Activated naive CD8-positive, alpha-beta T cell treated with anti-CD3 and anti-CD28 coated beads, Interleukin-2, amount 10 ng/mL, durations not matched to agents 7 days and 5 days (primary cell): ENCODE measurements around the gene CD81. TPM values are rescaled to one million over a fixed set of nuclear protein-coding genes. Genes with fewer than 3 reads are reported as not detected.
"Not testable (repeated sequence)": the region's sequence is repeated elsewhere in the genome, so short reads cannot be mapped to it uniquely, and the experiment has no call there.

ENCODE experiments used
- ATAC-seq: fragments of 150-1000 bp; cut with Tn5 transposase; one replicate; pipeline ENCODE4 v1.10.0; 2021; ENCODE audit warnings: low read depth, moderate library complexity
- POLR2A ChIA-PET: fragments of 350-600 bp; sonication (Branson Sonifier 250); formaldehyde crosslinking; loops from one replicate; lab custom pipeline; 2021; ENCODE audit warnings: antibody characterized with exemption; lab: Charles Lee
- DNase-seq: peaks from one replicate; pipeline ENCODE4 v3.0.0; 2021
- H3K27ac Mint-ChIP-seq: one replicate; pipeline ENCODE4 v1.8.0; 2022; ENCODE audit warnings: mild to moderate bottlenecking, mixed read lengths
- H3K27me3 Mint-ChIP-seq: one replicate; pipeline ENCODE4 v1.8.0; 2022; ENCODE audit warnings: mild to moderate bottlenecking, moderate library complexity, mixed read lengths
- H3K36me3 Mint-ChIP-seq: one replicate; pipeline ENCODE4 v1.8.0; 2021; ENCODE audit warnings: mild to moderate bottlenecking, mixed read lengths
- H3K4me1 Mint-ChIP-seq: one replicate; pipeline ENCODE4 v1.8.0; 2021; ENCODE audit warnings: mixed read lengths
- H3K4me3 Mint-ChIP-seq: one replicate; pipeline ENCODE4 v1.8.0; 2022; ENCODE audit warnings: mild to moderate bottlenecking, moderate library complexity, mixed read lengths
- H3K9me3 Mint-ChIP-seq: one replicate; pipeline ENCODE4 v1.8.0; 2021; ENCODE audit warnings: mixed read lengths
- total RNA-seq, 2 experiments: library from RNA; stranded (reverse); gene quantifications; one replicate each; pipeline ENCODE4 v1.2.3, GENCODE V29; 2021

The CD81 gene
- total RNA-seq, 2 experiments from 2014 or later: 149 to 154 TPM

DNA sequence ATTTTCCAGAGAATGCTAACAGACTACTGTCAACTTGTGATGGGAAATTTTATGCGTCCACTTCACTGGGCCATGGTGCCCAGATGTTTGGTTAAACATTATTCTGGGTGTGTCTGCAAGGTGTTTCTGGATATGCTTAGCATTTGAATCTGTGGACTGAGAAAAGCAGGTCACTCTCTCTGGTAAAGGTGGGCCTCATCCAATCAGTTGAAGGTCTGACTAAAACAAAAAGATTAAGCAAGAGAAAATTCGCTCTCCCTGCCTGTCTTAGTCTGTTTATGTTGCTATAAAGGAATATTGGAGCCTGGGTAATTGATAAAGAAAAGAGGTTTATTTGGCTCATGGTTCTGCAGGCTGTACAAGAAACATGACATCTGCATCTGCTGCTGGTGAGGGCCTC lies 32.1 kb upstream of the CD81 start:
- POLR2A ChIA-PET: no interaction called here
- Mint-ChIP-seq H3K4me3 (no peak overlapping the region), H3K4me1 (no peaks in the 10 kb centered on the region), H3K9me3 (peaks cover 16% of the 10 kb centered on the region), H3K36me3 (no peaks in the 10 kb centered on the region), H3K27me3 (peaks cover 6% of the 10 kb centered on the region), H3K27ac (no peak overlapping the region)
- ATAC-seq: no peak
- DNase-seq: no peak

DNA sequence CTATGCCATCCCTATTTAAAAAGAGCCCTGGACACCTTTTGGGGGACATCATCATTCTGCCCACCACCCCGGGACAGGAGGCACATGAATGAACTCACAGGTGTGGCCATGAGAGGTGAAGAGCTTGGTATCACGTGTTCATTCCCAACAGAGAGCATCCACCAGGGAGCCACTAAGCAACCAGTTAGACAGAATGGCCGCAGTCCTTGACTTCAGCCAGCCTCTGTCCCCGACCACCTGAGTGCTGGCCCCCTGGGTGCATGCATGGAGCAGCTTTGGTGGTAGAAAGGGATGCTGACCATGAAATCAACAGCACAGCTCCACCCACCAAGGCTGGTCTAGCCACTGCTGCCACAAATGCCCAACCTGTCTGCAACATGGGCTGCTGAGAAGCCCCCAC lies 31.1 kb upstream of the CD81 start:
- Mint-ChIP-seq H3K27ac (no peak overlapping the region), H3K4me3 (no peak overlapping the region), H3K36me3 (no peaks in the 10 kb centered on the region), H3K9me3 (peaks cover 18% of the 10 kb centered on the region), H3K27me3 (peaks cover 6% of the 10 kb centered on the region), H3K4me1 (no peaks in the 10 kb centered on the region)
- POLR2A ChIA-PET: no interaction called here
- ATAC-seq (no peak), DNase-seq (no peak)

DNA sequence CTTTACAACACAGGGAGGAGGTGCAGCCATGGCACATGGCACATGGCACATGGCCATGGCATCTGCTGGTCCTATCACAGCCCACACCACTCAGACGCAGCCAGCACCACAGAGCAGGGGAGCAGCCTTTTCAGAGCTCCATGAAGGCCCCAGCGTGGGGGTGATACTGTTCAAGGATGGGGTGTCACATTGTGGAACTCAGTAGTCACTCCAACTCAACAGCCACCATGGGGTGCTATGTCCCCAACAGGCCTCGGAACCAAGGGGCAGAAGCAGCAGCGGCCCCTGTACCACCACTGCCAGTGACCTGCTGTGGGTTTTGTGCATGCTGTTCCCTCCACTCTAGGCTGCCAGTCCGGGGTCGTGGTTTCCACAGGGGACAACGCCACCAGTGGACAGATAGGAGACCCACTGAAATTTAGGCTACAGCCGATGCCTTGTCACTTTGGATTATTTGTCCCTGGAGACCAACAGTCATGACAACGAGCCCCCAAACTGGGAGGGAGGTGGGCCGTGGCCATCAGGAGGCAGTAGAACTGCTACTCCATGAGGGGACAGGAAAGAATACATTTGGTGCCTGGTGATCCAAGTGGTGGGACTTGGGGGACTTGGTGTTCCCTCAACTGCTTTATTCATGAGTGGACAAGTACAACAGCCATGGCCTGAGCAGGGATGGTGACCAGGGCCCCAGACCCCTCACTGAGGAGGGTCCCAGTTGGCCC lies 30.4 kb upstream of the CD81 start:
- peaks cover 18% of the 10 kb centered on the region for H3K9me3 Mint-ChIP-seq
- POLR2A ChIA-PET: no interaction called here
- H3K4me1 Mint-ChIP-seq: no peaks in the 10 kb centered on the region
- DNase-seq: no peak
- H3K4me3 Mint-ChIP-seq: no peak overlapping the region
- no peak overlapping the region for H3K27ac Mint-ChIP-seq
- peaks cover 6% of the 10 kb centered on the region for H3K27me3 Mint-ChIP-seq
- no peak for ATAC-seq
- H3K36me3 Mint-ChIP-seq: no peaks in the 10 kb centered on the region

DNA sequence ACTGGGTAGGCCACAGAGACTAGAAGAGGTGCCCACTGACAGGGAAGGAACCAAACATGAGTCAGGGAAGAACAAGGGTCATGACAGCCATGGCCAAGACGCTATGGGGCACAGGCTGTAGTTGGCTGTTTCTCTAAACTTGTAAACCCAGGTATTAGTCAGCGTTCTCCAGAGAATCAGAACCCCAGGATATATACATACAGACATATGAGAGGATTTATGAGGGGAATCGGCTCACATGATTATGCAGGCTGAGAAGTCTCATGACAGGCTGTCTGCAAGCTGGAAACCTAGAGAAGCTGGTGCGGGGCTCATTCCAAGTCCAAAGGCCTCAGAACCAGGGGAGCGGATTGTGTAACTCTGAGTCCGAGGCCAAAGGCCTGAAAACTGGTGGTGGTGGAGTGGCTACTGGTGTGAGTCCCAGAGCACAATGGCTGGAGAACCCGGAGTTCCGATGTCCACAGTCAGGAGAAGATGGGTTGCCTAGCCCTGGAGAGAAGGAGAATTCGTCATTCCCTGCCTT lies 29.7 kb upstream of the CD81 start:
- ATAC-seq (no peak), DNase-seq (no peak)
- Mint-ChIP-seq H3K36me3 (no peaks in the 10 kb centered on the region), H3K27ac (no peak overlapping the region), H3K4me1 (no peaks in the 10 kb centered on the region), H3K4me3 (no peak overlapping the region), H3K27me3 (peaks cover 6% of the 10 kb centered on the region), H3K9me3 (peaks cover 18% of the 10 kb centered on the region)
- POLR2A ChIA-PET: no interaction called here

DNA sequence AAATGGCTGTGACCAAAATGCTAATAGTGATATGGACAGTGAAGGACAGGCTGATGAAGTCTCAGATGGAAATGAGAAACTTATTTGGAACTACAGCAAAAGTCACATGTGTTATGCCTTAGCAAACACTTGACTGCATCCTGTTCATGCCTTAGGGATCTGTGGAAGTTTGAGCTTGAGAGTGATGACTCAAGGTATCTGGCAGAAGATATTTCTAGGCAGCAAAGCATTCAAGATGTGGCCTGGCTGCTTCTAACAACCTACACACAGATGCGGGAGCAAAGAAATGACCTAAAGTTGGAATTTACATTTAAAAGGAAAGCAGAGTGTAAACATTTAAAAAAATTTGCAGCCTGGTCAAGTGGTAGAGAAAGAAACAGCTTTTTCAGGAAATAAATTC lies 28.1 kb upstream of the CD81 start:
- no peak overlapping the region for H3K4me3 Mint-ChIP-seq
- peaks cover 18% of the 10 kb centered on the region for H3K9me3 Mint-ChIP-seq
- DNase-seq (no peak), ATAC-seq (no peak)
- peaks cover 6% of the 10 kb centered on the region for H3K27me3 Mint-ChIP-seq
- H3K4me1 Mint-ChIP-seq: no peaks in the 10 kb centered on the region
- H3K27ac Mint-ChIP-seq: no peak overlapping the region
- POLR2A ChIA-PET: no interaction called here
- H3K36me3 Mint-ChIP-seq: no peaks in the 10 kb centered on the region

DNA sequence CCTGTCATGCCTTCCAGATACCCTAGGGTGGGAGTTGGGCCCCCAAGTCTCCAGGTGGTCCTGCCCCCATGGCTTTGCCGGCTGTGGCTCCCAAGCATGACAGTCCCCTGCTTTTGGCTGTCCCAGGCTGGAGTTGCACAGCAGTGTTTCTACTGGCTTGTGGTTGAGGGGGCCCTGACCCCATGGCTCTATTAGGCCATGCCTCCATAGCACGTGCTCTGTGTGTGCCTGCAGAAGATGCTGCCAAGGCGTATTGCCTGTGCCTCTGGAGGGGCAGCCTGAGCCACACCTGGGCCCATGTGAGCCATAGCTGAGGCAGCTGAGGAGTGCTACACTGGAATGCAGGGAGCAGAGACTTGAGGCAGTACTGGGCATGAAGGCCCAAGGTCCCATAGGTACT lies 25.4 kb upstream of the CD81 start:
- POLR2A ChIA-PET: no interaction called here
- H3K27me3 Mint-ChIP-seq: peaks cover 6% of the 10 kb centered on the region
- DNase-seq (no peak), ATAC-seq (no peak)
- no peak overlapping the region for H3K4me3 Mint-ChIP-seq
- no peaks in the 10 kb centered on the region for H3K4me1 Mint-ChIP-seq
- H3K27ac Mint-ChIP-seq: no peak overlapping the region
- no peaks in the 10 kb centered on the region for H3K36me3 Mint-ChIP-seq
- peaks cover 15% of the 10 kb centered on the region for H3K9me3 Mint-ChIP-seq

DNA sequence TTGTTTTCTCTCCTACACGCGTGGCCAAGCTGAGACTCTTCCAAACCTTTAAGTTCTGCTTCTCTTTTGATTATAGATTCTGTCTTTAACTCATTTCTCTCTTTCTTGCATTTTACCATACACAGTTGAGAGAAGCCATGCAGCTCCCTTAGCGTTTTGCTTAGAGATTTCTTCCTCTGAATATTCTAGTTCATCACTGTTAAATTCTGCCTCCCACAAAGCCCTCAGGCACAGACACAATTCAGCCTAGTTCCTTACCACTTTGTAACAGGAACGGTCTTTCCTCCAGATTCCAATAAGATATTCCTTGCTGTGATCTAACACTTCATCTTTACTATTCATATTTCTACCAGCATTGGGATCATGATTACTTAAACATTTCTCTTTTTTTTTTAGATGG lies 24.7 kb upstream of the CD81 start:
- POLR2A ChIA-PET: no interaction called here
- Mint-ChIP-seq H3K36me3 (no peaks in the 10 kb centered on the region), H3K27ac (no peak overlapping the region), H3K4me3 (no peak overlapping the region), H3K4me1 (no peaks in the 10 kb centered on the region), H3K9me3 (peaks cover 11% of the 10 kb centered on the region), H3K27me3 (peaks cover 6% of the 10 kb centered on the region)
- ATAC-seq (no peak), DNase-seq (no peak)

DNA sequence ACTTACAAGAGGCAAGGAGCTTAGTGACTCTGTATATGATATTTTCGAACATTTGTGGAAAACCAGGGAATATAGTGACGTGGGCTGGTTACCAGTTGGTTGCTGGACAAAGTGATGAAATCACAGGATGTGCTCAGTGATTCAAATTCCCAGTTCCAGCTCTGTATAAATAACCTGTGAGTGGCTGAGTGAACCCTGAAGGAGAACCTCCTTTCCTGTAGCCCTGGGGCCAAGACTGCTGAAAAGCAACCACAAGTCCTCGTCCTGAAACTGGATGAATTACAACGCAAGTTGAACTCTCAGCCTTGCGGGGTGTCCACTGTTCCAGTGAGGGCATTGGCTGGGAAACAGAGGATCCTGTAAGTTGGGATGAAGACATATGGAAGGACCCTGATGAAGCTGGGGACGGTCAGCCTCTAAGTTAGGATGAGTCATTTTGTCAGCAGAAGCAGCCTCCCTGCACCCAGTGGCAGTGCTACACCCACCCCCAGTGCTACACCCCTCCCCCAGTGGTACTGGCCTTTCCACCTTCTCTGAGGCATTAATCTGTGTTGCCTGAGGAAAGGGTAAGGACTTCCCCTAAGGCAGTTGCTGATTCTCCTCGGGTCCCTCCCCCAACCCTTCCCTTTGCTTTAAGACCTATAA lies 22.0 kb upstream of the CD81 start:
- Mint-ChIP-seq H3K27ac (no peak overlapping the region), H3K9me3 (peaks cover 2% of the 10 kb centered on the region), H3K27me3 (no peaks in the 10 kb centered on the region), H3K4me3 (no peak overlapping the region), H3K4me1 (no peaks in the 10 kb centered on the region), H3K36me3 (no peaks in the 10 kb centered on the region)
- DNase-seq (no peak), ATAC-seq (no peak)
- POLR2A ChIA-PET: no interaction called here

DNA sequence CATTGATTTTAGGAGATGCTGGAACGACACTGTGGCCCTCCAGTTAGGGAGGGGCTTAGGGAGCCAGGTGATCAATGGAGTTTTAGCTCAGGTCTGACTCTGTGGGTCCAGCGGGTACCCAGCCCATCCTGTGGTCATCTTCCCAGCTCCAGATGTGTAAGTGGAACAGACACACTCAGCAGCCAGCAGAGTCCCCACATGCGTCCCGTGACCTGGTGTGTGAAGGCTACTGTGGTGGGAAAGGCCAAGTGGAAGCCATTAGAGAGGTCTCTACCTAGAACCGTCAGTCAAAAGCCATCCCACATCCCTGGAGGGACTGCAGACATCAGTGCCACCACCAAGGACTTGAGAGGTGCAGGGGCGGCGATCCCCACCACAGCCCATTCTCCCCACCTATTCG lies 19.9 kb upstream of the CD81 start:
- no peak for DNase-seq
- Mint-ChIP-seq H3K36me3 (no peaks in the 10 kb centered on the region), H3K4me1 (no peaks in the 10 kb centered on the region), H3K4me3 (no peak overlapping the region), H3K9me3 (no peaks in the 10 kb centered on the region), H3K27me3 (no peaks in the 10 kb centered on the region), H3K27ac (no peak overlapping the region)
- no peak for ATAC-seq
- POLR2A ChIA-PET: no interaction called here

DNA sequence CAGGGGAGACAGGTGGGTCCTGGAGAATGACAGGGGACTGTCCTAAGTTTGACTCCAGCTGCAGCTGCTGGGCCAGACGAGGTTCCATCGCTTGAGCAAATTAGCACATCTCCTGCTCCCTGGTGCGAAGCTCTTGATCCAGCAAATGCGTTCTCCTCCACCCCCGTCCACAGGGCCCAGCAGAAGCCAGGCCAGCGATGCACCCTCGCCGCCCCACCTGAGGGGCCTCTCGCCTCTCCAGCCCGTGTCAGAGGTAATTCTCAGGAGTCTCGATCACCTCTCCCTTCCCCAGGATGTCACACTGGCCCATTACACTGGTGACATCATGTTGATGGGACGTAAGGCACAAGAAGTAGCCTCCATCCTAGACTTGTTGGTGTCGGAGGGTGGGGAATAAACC lies 19.5 kb upstream of the CD81 start:
- H3K4me3 Mint-ChIP-seq, H3K27me3 Mint-ChIP-seq, H3K9me3 Mint-ChIP-seq, H3K4me1 Mint-ChIP-seq, H3K36me3 Mint-ChIP-seq, H3K27ac Mint-ChIP-seq, ATAC-seq, POLR2A ChIA-PET, DNase-seq: not testable (repeated sequence)

DNA sequence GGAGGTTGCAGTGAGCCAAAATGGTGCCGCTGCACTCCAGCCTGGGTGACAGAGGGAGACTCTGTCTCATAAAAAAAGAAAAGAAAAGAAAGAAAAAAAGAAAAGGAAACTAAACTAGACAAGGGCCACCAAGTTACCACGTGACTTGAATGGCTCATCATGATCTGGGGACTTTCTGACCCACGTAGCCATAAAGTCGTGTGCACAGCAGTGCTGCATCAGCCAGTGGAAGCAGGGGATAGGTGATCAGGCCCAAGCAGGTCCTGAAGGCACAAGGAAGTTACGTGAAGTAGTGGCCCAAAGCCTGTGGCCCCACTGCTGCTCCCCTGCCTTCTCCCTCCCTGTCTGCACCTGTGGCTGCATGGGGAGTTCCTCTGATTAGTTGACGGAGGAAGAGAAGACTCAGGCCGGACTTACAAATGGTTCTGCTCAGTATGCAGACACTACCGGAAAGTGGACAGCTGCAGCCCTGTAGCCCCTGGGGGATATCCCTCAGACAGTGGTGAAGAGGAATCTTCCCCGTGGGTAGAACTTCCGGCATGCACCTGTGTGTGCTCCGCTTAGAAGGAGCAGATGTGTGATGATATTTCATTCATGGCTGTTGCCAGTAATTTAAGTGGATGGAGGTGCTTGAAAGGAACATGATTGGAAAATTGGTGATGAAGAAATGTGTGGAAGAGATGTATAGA lies 18.2 kb upstream of the CD81 start:
- POLR2A ChIA-PET: no interaction called here
- no peaks in the 10 kb centered on the region for H3K9me3 Mint-ChIP-seq
- no peak for DNase-seq
- H3K4me1 Mint-ChIP-seq: no peaks in the 10 kb centered on the region
- no peak for ATAC-seq
- H3K36me3 Mint-ChIP-seq: no peaks in the 10 kb centered on the region
- H3K27ac Mint-ChIP-seq: no peak overlapping the region
- H3K27me3 Mint-ChIP-seq: no peaks in the 10 kb centered on the region
- H3K4me3 Mint-ChIP-seq: no peak overlapping the region

DNA sequence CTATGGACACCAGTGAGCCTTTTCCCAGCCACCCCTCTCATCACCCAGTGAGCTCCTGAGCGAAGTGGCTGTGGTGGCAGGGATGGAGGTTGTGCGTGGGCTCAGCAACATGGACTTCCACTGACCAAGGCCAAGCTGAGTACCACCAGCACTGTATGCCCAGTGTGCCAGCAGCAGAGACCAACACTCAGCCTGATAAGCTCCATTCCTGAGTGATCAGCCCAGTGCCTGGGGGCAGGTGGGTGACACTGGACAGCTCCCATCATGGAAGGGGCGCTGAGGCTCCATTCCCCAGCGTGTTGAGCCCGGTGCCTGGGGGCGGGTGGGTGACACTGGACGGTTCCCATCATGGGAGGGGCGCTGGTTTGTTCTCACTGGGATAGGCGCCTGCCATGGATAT lies 17.6 kb upstream of the CD81 start:
- Mint-ChIP-seq H3K9me3 (no peaks in the 10 kb centered on the region), H3K4me3 (no peak overlapping the region), H3K36me3 (no peaks in the 10 kb centered on the region), H3K4me1 (no peaks in the 10 kb centered on the region), H3K27ac (no peak overlapping the region), H3K27me3 (no peaks in the 10 kb centered on the region)
- POLR2A ChIA-PET: no interaction called here
- no peak for DNase-seq
- no peak for ATAC-seq

DNA sequence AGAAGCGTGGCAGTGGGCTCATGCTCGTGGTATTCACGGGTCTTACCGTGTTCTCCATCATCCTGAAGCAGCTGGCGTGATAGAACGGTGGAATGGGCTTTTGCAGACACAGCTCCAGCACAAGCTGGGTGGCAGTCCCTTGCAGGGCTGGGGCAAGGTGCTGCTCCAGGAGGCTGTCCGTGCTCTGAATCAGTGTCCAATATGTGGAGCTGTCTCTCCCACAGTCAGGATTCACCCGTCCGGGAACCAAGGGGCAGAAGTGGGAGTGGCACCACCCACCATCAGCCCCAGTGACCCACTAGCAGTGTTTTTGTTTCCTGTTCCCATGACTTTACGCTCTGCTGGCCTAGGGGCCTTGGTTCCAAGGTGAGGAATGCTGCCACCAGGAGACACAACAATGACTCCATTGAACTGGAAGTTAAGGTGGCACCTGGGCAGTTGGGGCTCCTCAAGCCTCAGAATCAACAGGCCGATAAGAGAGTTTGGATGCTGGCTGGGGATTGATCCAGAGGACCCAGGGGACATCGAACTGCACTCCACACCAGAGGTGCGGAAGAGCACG lies 16.9 kb upstream of the CD81 start:
- Mint-ChIP-seq H3K4me3 (no peak overlapping the region), H3K4me1 (no peaks in the 10 kb centered on the region), H3K27me3 (no peaks in the 10 kb centered on the region), H3K27ac (no peak overlapping the region), H3K36me3 (no peaks in the 10 kb centered on the region), H3K9me3 (no peaks in the 10 kb centered on the region)
- POLR2A ChIA-PET: no interaction called here
- DNase-seq: no peak
- ATAC-seq: no peak
